SK-N-SH (cell line): ENCODE results near the gene CLCA4.

ENCODE experiments used
- CHD2 ChIP-seq: fragments of 150-350 bp; IDR thresholded peaks from 2 replicates; pipeline ENCODE4 v1.6.1; 2018; ENCODE audit warnings: low read length; ENCODE audit not compliant: partially characterized antibody
- CTCF ChIP-seq: fragments of 200-600 bp; sonication (generic); IDR thresholded peaks from 2 replicates; pipeline ENCODE4 v1.6.1; 2017; ENCODE audit warnings: antibody characterized with exemption, mild to moderate bottlenecking, moderate library complexity
- EP300 ChIP-seq, 2 experiments: IDR thresholded peaks; 2 replicates each; pipeline versions ENCODE4 v1.4.0 to v1.6.1; 2012; ENCODE audit warnings: borderline replicate concordance in 1 of 2, low read depth in 1 of 2, low read length in 1 of 2
- GABPA ChIP-seq: IDR thresholded peaks from 2 replicates; pipeline ENCODE4 v1.4.0; 2012; ENCODE audit warnings: low read depth, mild to moderate bottlenecking
- GATA2 ChIP-seq: sonication (generic); formaldehyde crosslinking; IDR thresholded peaks from 2 replicates; pipeline ENCODE4 v1.5.0; 2020; ENCODE audit warnings: mild to moderate bottlenecking, missing genetic modification reagents
- MXI1 ChIP-seq: IDR thresholded peaks from 2 replicates; pipeline ENCODE4 v1.6.1; 2012; ENCODE audit warnings: mild to moderate bottlenecking, low read depth, low read length, improper control_type of control experiment
- POLR2AphosphoS5 ChIP-seq: IDR thresholded peaks from 2 replicates; pipeline ENCODE4 v1.6.1; 2012; ENCODE audit warnings: low read depth, low read length
- RAD21 ChIP-seq: IDR thresholded peaks from 2 replicates; pipeline ENCODE4 v1.6.1; 2012; ENCODE audit warnings: mild to moderate bottlenecking, low read length
- TCF12 ChIP-seq: IDR thresholded peaks from 2 replicates; pipeline ENCODE4 v1.4.0; 2012
- YY1 ChIP-seq: IDR thresholded peaks from 2 replicates; pipeline ENCODE4 v1.4.0; 2012; ENCODE audit warnings: low read depth, mild to moderate bottlenecking
- TF ChIP-seq, protein P1 (sequence below): IDR thresholded peaks from 2 replicates; pipeline ENCODE4; 2012
- TF ChIP-seq, protein P2 (sequence below): fragments of 150-350 bp; IDR thresholded peaks from 2 replicates; pipeline ENCODE4 v1.6.1; 2017; ENCODE audit warnings: antibody characterized with exemption, low read length, low read depth, borderline replicate concordance

DNA sequence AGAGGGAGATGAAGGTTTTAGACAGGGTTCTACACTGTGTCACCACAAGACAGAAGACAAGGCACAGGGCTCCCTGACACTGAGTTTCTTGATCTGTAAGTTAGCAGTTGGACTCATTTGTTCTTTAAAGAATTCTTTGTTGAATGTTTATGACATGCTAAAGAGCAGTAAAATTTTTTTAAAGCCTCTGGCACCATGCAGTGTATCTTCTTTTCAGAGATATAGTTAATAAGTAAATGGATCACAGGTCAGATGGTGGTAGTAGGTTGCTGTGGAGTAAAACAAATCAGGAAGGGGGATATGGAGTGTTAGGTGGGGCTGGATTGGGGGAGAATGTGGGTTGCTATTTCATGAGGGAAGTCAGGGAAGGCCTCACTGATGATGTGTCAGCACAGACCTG, 2.0 kb downstream of the CLCA4 start:
- TF ChIP-seq GATA2 (CRISPR knock-in tag) (no peak), CTCF (no peak), EP300 (IDR thresholded peaks at IDR 0.05; ENCODE audit: borderline replicate concordance in 1 of 2, low read depth in 1 of 2, low read length in 1 of 2) (no peak), GABPA (no peak), RAD21 (no peak), YY1 (no peak), MXI1 (no peak), POLR2AphosphoS5 (no peak), TCF12 (no peak), CHD2 (no peak)
- TF ChIP-seq, protein P1, sequence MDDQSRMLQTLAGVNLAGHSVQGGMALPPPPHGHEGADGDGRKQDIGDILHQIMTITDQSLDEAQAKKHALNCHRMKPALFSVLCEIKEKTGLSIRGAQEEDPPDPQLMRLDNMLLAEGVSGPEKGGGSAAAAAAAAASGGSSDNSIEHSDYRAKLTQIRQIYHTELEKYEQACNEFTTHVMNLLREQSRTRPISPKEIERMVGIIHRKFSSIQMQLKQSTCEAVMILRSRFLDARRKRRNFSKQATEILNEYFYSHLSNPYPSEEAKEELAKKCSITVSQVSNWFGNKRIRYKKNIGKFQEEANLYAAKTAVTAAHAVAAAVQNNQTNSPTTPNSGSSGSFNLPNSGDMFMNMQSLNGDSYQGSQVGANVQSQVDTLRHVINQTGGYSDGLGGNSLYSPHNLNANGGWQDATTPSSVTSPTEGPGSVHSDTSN: no peak
- TF ChIP-seq, protein P2, sequence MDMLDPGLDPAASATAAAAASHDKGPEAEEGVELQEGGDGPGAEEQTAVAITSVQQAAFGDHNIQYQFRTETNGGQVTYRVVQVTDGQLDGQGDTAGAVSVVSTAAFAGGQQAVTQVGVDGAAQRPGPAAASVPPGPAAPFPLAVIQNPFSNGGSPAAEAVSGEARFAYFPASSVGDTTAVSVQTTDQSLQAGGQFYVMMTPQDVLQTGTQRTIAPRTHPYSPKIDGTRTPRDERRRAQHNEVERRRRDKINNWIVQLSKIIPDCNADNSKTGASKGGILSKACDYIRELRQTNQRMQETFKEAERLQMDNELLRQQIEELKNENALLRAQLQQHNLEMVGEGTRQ: no peak
